Ammon's horn (tissue), 1 donor: ENCODE data around the gene IGSF8.

ENCODE experiments used
- DNase-seq: peaks from one replicate; pipeline ENCODE4 v3.0.0-alpha.2; 2016; ENCODE audit warnings: low spot score

The IGSF8 gene

GRCh38 chr1:160097911-160098851 lies at the start of gene IGSF8:
IGSF8 (minus strand) TSS chr1:160098619; CDS start chr1:160098472, 147 bp downstream.
- DNase-seq = peak; percentile 93

DNA sequence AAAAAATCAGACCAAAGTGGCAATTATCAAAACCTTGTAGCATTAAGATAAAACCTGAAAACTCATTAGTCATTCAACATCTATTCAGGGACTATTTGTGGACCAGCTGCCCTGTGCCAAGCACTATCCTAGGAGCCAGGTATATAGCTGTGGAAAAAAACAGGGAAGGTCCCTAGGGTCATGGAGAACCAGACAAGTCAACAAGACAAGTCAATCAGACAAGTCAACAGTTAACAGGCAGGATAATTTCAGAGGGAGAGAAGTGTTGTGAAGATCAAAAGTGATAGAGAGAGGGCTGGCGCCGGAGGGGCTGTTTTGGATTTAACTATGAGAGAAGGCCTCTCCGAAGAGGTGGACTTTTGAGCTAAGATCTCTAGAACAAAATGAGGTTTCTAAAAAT lies 49.7 kb upstream of the IGSF8 start:
- no peak for DNase-seq

- no peak for DNase-seq
Measured at GRCh38 chr1:160146107-160146506, 47.7 kb upstream of the IGSF8 start.

GRCh38 chr1:160144921-160145320 lies 46.5 kb upstream of the IGSF8 start:
- no peak for DNase-seq

- DNase-seq = peak; percentile 55
Measured at GRCh38 chr1:160143695-160144094, 45.3 kb upstream of the IGSF8 start.

GRCh38 chr1:160139840-160140239 lies 41.4 kb upstream of the IGSF8 start:
- no peak for DNase-seq

GRCh38 chr1:160137216-160137862 lies 38.9 kb upstream of the IGSF8 start:
- no peak for DNase-seq

DNA sequence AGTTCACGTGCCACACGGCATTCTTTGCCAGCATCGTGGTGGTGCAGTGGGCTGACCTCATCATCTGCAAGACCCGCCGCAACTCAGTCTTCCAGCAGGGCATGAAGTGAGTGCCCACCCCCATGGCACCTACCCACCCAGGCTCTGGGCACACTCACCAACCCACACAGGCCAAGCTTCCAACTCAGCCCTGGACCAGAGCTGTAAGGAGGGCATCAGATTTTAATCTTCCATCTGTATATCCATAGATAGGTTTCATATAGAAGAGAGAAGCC lies 38.4 kb upstream of the IGSF8 start:
- DNase-seq = no peak

DNA sequence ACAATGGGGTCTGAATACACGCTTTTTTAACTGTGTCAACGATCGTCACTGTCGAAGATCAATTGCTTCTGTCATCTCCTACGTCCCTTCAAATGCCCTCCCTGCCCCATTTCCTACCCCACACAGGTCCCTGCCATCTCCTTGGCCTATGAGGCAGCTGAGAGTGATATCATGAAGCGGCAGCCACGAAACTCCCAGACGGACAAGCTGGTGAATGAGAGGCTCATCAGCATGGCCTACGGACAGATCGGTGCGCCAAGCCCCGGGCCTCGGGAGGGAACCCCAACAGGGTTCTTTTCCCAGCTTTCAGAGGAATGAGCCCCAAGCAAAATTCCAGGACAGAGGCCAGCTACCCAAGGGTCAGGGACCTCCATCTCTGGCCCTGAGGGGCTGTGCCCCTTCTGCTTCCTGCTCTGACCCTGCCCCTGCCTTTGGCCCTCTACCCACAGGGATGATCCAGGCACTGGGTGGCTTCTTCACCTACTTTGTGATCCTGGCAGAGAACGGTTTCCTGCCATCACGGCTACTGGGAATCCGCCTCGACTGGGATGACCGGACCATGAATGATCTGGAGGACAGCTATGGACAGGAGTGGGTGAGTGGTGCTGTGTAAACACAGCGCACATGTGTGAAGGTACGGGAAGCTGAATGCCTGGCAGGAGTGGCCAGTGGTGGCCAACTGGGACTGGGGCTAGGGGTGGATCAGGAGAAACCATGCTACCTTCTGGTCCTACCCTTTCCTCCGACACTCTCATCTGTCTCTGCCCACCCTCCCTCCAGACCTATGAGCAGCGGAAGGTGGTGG lies 37.9 kb upstream of the IGSF8 start:
- DNase-seq = no peak

GRCh38 chr1:160134791-160135572 lies 36.6 kb upstream of the IGSF8 start:
- DNase-seq = no peak

DNA sequence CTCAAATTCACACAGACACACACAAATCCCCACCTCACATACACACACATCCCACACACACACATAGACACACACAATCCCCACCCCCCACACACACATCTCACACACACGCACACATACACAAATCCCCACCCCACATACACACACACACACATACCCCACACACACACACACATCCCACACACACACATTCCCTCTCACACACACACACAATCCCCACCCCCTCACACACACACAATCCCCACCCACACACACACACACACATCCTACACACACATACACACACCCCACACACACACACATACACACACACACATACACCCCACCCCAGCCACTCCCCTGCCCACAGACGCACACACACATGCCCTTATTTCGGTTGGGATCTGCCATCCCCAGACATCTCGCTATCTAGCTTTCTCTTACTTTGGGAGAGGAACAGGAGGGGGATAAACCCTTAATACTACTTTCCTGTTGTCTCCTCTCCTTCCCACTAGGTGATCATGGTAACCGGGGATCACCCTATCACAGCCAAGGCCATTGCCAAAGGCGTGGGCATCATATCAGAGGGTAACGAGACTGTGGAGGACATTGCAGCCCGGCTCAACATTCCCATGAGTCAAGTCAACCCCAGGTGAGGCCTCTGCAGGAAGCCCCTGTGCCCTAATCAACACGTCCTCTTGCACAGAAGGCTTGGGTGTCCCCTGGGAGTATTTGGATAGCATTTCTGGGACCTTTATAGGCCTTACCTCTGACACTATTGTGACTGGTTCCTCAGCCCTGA lies 35.8 kb upstream of the IGSF8 start:
- no peak for DNase-seq

DNA sequence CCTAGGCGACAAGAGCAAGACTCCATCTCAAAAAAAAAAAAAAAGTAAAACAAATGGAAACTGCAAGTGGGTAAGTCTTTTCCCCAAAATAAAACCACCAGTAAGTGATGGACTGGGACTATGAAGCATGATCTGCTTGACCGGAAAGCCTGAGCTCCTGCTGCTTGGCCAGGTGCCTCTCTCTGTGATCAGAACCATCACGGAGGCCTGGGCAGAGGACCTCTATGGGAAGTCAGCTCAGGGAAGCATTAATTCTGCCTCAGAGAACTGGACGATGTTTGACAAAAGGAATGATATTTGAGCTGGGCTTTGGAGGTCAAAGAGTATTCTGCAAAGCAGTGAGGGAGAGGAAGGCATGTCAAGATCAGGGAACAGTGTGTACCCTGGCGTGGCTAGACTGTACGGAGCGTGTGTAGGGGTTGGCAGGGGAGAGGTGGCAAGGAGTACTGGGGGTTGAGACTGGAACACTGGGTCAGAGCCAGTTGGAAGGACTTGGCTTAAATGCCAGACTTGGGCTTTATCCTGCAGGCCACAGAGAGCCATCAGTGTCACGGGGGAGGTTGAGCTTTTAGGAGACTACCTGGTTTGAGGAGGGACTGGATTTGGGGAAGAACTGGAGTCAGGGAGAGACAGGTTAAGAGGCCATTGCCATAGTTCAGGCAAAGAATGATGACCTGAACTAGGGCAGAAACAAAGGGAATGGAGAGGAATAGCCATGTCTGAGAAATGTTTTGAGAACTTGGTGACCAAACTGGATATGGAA lies 33.6 kb upstream of the IGSF8 start:
- DNase-seq = peak; percentile 63

- DNase-seq = no peak
Measured at GRCh38 chr1:160130939-160131338, 32.5 kb upstream of the IGSF8 start.

- no peak for DNase-seq
Measured at GRCh38 chr1:160130486-160130885, 32.1 kb upstream of the IGSF8 start.

DNA sequence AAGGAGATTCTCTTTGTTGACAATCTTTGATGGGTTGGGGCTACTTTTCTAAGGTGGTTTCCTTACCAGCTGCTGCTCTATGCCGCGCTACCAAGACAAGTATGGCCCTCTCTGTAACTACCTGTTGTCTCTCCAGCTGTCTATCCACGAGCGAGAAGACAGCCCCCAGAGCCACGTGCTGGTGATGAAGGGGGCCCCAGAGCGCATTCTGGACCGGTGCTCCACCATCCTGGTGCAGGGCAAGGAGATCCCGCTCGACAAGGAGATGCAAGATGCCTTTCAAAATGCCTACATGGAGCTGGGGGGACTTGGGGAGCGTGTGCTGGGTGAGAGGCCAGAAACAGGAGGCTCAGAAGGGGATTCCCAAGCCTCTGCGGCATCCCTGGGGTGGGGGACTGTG lies 31.5 kb upstream of the IGSF8 start:
- DNase-seq = no peak

- no peak for DNase-seq
Measured at GRCh38 chr1:160129558-160129957, 31.1 kb upstream of the IGSF8 start.

GRCh38 chr1:160129046-160129445 lies 30.6 kb upstream of the IGSF8 start:
- no peak for DNase-seq

DNA sequence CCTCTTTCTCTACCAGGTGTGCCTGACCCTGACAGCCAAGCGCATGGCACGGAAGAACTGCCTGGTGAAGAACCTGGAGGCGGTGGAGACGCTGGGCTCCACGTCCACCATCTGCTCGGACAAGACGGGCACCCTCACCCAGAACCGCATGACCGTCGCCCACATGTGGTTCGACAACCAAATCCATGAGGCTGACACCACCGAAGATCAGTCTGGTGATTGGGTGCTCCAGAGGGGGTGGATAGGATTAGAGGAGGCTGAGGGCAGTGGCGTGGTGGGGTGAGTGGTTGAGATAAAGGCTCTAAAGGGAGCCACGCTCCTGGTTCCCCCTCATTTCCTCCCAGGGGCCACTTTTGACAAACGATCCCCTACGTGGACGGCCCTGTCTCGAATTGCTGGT lies 30.2 kb upstream of the IGSF8 start:
- no peak for DNase-seq

GRCh38 chr1:160127865-160128523 lies 29.6 kb upstream of the IGSF8 start:
- DNase-seq = no peak

- no peak for DNase-seq
Measured at GRCh38 chr1:160127381-160127780, 29.0 kb upstream of the IGSF8 start.
